HG02938 (cell line): ENCODE data around the gene TNS3.
"Not testable (repeated sequence)": the region's sequence is repeated elsewhere in the genome, so short reads cannot be mapped to it uniquely, and the experiment has no call there.

ENCODE experiments used
- ATAC-seq: cut with Tn5 transposase; IDR thresholded peaks from one replicate; pipeline ENCODE4 v1.9.1; 2021; ENCODE audit warnings: mild to moderate bottlenecking, moderate library complexity; ENCODE audit not compliant: unreplicated experiment

Gene TNS3

GRCh38 chr7:47454974-47455871 is 126.7 kb downstream of the TNS3 start:
- ATAC-seq = no peak

DNA sequence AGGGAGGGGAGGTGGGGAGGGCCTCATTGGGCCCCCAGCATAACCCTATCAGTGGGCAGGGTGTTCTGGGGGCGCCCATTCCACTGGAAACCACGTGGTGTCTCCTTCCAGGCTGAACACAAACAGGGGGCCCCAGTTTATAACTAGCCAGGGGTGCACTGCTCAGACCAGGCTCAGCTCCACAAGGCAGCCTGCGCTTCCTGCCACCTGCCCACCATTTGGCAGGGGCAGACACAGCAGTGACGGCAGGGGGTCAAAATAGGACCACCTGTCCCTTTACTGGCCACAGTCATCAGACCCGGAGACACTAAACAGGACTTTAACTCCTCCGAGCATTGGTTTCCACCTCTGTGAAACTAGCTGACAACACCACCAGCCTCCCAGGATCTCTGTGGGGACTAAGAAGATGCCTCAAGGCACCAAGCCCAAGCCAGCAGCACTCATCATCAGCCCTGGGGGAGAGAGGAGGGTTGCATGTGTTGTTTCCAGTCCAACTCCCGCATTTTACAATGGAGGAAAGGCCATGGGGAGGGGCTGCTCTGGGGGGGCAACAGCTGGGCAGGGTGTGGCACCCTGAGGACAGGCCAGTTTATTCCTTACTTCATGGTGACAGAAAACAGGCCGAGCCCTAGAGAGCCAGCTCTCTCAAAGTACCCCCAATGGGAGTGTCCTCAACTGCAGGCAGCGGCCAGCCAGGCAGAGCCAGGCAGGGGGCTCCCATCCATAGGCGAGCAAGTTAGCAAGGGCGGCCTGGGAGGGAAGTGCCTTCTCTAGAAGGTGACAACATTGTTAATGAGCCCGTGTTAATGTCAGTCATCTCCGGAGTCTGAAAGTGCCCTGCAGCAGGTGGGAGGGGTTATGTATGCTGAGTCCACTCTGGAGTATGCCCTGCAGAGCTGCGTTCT is 127.6 kb downstream of the TNS3 start:
- ATAC-seq = no peak

- ATAC-seq = no peak
Observed at GRCh38 chr7:47453093-47454061, 128.5 kb downstream of the TNS3 start.

GRCh38 chr7:47452715-47453092 is 129.2 kb downstream of the TNS3 start:
- no peak for ATAC-seq

DNA sequence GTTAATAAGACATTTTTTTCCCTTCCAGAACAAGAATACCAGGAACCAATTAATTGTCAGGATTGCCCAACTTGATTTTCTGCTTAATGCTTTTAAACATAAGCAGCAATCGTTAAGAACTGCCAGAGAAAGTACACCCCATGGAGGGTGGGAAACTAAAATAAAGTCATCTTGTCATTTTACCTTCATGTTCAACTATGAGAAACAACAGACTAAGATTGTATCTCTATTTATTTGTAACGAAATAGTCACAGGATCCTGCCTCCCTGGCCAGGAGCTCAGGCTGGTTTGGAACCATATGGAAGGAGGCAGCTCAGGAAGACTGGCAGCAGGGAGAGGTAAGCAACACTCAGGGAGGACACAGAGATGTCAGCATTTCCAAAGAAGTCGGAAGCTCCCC is 129.6 kb downstream of the TNS3 start:
- ATAC-seq = no peak

- no peak for ATAC-seq
Observed at GRCh38 chr7:47451851-47452205, 130.1 kb downstream of the TNS3 start.

DNA sequence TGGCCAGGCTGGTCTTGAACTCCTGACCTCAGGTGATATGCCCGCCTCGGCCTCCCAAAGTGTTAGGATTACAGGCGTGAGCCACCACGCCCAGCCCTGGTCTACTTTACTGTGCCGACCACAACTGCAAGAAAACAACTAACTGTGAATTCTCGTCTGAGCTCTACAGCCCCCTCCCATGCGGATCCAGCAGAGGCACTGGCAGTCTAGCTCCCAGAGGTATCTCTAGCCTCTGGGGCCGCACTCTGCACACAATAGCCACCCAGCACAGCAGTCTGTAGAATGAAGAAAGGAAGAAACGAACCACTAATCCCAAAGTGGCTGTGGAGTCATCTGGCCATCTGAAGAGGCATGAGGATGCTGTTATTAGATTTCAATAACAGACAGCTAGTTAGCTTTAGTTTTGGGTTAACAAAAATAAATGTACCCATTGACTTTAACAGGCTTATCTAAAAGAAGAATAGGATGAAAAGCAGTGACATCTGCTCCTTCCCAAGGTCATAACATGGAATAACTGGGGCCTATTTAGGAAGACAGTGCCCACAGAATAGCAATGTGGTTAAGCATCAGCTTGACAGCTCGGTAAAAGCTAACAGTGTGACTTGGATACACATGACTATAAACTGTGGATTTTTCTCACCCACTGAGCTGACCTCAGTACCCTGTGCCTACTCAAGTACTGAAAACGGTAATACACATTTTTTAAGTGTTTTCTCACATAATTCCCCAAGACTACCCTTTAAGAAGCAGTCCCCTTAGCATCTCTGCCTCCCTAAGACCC is 131.9 kb downstream of the TNS3 start:
- ATAC-seq = no peak

- ATAC-seq = no peak
Observed at GRCh38 chr7:47448971-47449370, 132.9 kb downstream of the TNS3 start.

- ATAC-seq = no peak
Observed at GRCh38 chr7:47447621-47448349, 134.1 kb downstream of the TNS3 start.

DNA sequence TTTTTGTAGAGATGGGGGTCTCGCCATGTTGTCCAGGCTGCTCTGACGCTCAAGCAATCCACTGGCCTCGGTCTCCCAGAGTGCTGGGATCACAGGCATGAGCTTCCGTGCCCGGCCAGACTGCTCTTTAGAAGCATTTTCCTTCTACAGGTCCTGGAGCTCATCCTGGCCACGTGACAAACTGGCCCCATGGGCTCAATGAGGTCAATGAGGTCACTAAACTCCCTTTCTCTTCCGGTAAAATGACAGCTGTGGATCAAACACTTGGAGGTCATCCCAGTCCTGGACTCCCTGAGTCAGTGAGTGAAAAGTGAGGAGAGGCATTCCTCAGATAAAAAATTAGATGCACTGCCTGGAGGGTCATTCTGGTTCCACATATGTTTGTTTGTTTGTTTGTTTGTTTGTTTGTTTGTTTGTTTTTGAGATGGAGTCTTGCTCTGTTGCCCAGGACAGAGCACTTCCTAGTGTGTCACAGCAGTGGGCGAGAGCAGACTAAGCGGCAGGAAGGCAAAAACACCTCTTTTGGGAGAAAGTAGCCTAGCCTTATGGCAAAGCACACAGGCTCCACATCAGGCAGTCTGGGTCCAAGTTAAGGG is 134.9 kb downstream of the TNS3 start:
- ATAC-seq = no peak

DNA sequence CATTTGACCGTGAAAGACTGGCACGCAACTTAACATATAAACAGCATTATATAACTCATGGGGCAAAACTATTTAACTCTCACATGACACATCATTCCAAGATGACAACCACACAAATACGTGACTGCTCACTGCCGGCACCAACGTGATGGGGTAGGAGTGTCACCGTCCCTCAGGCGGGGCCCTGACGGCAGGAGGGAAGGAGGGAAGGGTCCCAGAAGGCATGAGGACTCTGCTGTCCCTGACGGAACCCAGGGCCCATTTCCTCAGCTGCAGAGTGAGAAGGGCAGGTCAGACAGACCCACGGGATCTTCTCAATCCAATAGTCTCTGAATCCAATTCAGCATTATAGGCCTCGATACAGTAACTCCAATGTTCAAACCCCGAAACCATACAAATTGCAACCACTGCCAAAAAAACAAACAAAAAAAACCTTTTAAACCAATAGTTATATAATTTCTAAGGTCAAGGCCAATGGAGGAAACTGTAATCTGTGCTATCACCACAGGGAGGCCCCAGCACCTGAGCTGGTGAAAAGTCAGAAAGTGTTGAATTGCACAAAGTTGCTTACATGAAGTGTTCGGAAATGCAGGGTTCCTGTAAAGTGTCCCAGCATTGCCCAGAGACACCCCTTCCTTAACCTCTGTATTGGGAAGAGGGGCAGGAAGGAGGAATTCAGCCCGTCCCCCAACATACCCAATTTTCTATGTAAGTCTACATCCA is 137.4 kb downstream of the TNS3 start:
- peak; percentile 59 for ATAC-seq

DNA sequence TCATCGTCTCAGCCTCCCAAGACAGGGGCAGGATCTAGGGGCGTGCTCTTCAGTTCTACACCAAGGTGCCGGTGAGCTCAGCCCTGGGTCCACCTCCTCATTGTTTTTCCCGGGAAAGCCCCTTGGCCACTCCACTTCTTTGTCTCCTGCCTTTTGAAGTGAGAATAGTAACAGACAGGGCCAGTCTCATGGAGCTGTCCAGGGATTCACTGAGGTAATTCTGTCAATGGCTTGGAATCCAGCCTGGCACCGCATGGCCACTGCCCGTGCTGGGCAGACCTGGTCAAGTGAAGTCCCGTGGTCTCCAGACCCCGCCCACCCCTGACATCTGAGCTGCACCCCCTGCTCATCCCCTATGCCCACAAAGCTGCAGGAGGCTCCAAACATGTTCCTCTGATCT is 138.9 kb downstream of the TNS3 start:
- no peak for ATAC-seq

DNA sequence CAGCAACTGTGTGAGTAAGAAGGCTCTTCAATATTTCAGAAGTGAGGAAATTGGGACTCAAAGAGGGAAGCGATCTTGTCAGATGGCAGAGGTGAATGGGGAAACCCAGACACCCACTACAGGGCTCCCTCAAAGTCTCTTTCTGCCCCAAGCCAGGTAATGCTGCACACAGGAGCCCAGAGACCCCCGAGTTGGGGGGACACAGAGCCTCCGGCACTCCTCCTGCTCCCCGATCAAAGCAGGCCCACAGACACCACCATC is 139.4 kb downstream of the TNS3 start:
- no peak for ATAC-seq

DNA sequence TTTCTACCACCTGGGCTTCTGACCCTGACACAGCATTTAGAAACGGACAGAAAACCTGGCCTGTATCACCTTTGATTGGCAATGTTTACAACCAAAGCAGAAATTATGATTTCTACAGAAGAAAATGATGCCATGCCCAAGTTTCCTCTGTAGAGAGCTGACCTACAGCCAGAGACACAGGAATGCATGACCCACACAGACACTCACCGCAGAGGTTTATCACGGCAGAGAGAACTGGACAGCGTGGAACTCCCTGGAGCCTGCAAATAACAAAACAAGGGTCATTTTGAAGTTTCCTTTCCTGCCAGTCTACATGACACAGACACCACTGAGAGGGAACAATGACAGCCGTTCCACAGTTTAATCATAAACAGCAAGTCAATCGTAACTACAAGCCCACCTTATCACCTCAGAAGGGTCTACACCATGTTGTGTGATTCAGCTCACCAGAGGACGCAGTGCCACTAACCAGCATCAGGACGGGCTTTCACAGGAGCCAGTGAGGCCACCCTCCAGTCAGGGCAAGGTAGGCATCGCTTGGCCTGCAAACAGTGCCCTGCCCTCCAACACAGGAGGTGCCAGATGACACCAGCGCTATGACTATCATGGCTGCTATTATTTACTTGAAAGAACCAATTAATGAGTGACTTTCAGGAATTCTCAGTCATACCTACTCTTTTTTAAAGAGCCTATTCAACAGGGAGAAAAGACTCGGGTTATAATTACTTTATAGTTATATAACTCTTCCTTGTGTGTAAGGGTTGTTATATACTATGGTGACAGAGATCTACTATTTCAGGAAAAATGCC is 139.9 kb downstream of the TNS3 start:
- ATAC-seq = no peak

GRCh38 chr7:47441048-47441447 is 140.9 kb downstream of the TNS3 start:
- ATAC-seq = not testable (repeated sequence)

- no peak for ATAC-seq
Observed at GRCh38 chr7:47440320-47440719, 141.6 kb downstream of the TNS3 start.

GRCh38 chr7:47439181-47439667 is 142.7 kb downstream of the TNS3 start:
- no peak for ATAC-seq
